Measurements from ENCODE around the gene RYR3. TPM values are rescaled to one million over a fixed set of nuclear protein-coding genes. Genes with fewer than 3 reads are reported as not detected.

The RYR3 gene
- total RNA-seq, 1 donor from 2014 or later, result not detected

GRCh38 chr15:33753012-33753411 is 442.2 kb downstream of the RYR3 start:
- intact Hi-C loops (cut with DNase I), result no loop called here
- DNase-seq (no peak), ATAC-seq (ENCODE audit: poor library complexity) (no peak)

DNA sequence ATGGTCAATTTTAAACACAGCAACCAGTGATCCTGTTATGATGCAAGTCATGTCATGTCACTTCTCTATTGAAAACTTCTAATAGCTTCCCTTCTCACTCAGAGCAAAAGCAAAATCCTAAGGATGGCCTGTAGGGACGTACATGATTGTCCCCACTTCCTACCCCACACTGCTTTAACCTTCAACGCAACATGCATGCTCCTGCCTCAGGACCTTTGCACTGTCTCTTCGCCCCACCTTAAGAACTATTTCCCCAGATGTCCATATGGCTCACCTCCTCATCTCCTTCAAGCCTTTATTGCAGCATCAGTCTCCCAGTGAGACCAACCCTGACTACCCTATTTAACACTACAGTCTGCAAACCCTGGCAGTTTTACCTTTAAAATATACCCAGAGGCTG is 443.5 kb downstream of the RYR3 start:
- intact Hi-C loops (cut with DNase I), result no loop called here
- ATAC-seq (ENCODE audit: poor library complexity) (no peak), DNase-seq (no peak)

- ATAC-seq (ENCODE audit: poor library complexity) (no peak), DNase-seq (no peak)
- intact Hi-C loops (cut with DNase I), result no loop called here
Measured at GRCh38 chr15:33756961-33757360, 446.2 kb downstream of the RYR3 start.

DNA sequence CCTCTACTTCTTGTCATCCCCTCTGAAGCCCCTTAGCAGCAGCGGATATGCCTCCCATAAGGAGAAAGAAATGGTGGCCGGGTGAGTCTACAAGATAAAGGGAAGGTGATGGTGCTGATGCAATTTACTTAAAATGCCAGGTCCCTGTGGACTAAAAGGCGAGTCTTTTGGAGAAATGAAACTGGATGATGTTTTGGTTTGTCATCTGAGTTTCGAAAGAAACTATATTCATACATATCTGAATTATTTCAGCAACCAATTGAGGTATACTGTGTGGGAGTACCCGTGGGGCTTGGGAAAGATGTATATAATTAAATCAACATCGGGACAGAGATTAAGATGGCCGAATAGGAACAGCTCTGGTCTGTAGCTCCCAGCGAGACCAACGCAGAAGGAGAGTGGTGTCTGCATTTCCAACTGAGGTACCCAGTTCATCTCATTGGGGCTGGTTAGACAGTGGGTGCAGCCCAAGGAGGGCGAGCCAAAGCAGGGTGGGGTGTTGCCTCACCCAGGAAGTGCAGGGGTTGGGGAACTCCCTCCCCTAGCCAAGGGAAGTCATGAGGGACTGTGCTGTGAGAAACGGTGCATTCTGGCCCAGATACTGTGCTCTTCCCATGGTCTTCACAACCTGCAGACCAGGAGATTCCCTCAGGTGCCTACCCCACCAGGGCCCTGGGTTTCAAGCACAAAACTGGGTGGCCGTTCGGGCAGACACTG is 446.9 kb downstream of the RYR3 start:
- no peak for ATAC-seq (ENCODE audit: poor library complexity)
- intact Hi-C loops (cut with DNase I), result no loop called here
- DNase-seq, result no peak

- DNase-seq, result no peak
- no peak for ATAC-seq (ENCODE audit: poor library complexity)
- intact Hi-C loops (cut with DNase I), result no loop called here
Measured at GRCh38 chr15:33766389-33766788, 455.6 kb downstream of the RYR3 start.

DNA sequence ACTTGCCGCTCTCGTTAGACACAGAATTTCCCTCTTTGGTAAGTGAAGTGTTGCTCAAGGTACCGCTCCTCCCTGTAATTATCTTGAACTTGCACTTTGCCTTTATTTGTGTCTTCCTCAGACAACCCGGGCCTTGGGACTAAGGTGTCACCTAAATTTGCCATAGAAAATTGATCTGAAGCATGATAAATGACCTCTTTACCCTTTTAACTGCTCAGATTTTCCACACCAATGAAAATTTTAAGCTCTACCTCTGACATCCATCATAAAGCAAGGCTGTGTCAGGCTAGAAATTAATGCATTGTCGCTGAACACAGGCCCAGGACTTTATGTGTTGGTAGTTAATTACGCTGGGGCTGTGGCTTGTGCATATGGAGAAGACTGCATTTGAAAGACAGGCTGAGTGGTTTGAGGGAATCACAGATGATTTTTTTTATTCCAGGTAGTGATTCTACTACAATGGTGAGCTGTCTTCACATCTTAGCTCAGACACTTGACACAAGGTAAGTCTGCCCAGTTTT is 458.0 kb downstream of the RYR3 start:
- intact Hi-C loops (cut with DNase I), result no loop called here

GRCh38 chr15:33773969-33774368 is 463.2 kb downstream of the RYR3 start:
- intact Hi-C loops (cut with DNase I), result no loop called here
- ATAC-seq (ENCODE audit: poor library complexity) (no peak), DNase-seq (no peak)

More for the DNA sequence above, 458.0 kb downstream of the RYR3 start:
- no peak for DNase-seq
- ATAC-seq (ENCODE audit: poor library complexity), result no peak

- DNase-seq, result no peak
- intact Hi-C loops (cut with DNase I), result no loop called here
- ATAC-seq (ENCODE audit: poor library complexity), result no peak
Measured at GRCh38 chr15:33778852-33779251, 468.1 kb downstream of the RYR3 start.

GRCh38 chr15:33780011-33780768 is 469.4 kb downstream of the RYR3 start:
- no peak for DNase-seq
- ATAC-seq (ENCODE audit: poor library complexity), result no peak
- intact Hi-C loops (cut with DNase I), result no loop called here

GRCh38 chr15:33782966-33783365 is 472.2 kb downstream of the RYR3 start:
- intact Hi-C loops (cut with DNase I), result no loop called here
- no peak for DNase-seq
- no peak for ATAC-seq (ENCODE audit: poor library complexity)

- ATAC-seq (ENCODE audit: poor library complexity) (no peak), DNase-seq (no peak)
- intact Hi-C loops (cut with DNase I), result no loop called here
Measured at GRCh38 chr15:33785366-33785765, 474.6 kb downstream of the RYR3 start.

GRCh38 chr15:33788906-33789540 is 478.3 kb downstream of the RYR3 start:
- DNase-seq, result no peak
- ATAC-seq (ENCODE audit: poor library complexity), result no peak
- intact Hi-C loops (cut with DNase I), result no loop called here

DNA sequence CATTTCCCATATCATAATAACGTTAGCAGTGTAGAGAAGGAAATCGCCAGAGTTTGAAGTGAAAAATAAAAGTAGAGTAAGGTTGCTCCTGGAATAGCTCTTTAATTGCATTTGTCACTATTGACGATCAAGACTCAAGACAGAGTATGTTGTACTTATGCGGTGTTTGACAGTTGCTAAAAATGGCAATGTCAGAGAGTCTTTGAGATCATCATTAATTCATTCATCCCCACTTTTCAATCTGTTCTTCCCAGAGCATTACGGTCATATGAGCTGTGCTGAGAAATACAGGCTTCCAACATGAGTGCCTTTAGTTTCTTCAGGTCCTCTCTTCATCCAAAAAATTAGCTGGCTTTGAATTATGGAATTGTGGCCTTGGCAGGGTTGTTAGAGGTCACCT is 483.7 kb downstream of the RYR3 start:
- intact Hi-C loops (cut with DNase I), result no loop called here
- no peak for DNase-seq
- ATAC-seq (ENCODE audit: poor library complexity), result no peak

DNA sequence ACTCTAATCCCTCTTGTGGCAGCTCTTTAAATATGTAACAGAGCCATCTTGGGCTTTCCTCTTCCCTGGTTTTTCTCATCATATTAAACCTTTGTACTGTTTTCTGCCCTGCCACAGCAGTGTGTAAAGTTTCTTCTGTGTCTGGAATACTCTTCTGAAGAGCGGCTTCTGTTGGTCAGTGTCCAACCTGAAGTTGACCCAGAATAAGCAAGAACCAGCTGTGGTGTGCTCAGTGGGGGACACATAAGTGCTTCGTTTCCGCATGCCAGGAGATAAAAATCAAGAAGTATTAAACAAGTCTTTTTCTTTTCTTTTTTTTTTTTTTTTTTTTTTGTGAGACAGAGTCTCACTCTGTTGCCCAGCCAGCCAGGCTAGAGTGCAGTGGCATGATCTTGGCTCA is 484.3 kb downstream of the RYR3 start:
- ATAC-seq (ENCODE audit: poor library complexity) (no peak), DNase-seq (no peak)
- intact Hi-C loops (cut with DNase I), result no loop called here

- DNase-seq (no peak), ATAC-seq (ENCODE audit: poor library complexity) (no peak)
- intact Hi-C loops (cut with DNase I), result no loop called here
Measured at GRCh38 chr15:33797651-33798050, 486.9 kb downstream of the RYR3 start.

- ATAC-seq (ENCODE audit: poor library complexity), result no peak
- intact Hi-C loops (cut with DNase I), result no loop called here
- no peak for DNase-seq
Measured at GRCh38 chr15:33801954-33802353, 491.2 kb downstream of the RYR3 start.

- DNase-seq (no peak), ATAC-seq (ENCODE audit: poor library complexity) (no peak)
- intact Hi-C loops (cut with DNase I), result no loop called here
Measured at GRCh38 chr15:33807665-33808064, 496.9 kb downstream of the RYR3 start.

GRCh38 chr15:33808720-33809457 is 498.1 kb downstream of the RYR3 start:
- ATAC-seq (ENCODE audit: poor library complexity) (no peak), DNase-seq (no peak)
- intact Hi-C loops (cut with DNase I), result no loop called here

- ATAC-seq (ENCODE audit: poor library complexity), result no peak
- no peak for DNase-seq
- intact Hi-C loops (cut with DNase I), result no loop called here
Measured at GRCh38 chr15:33810073-33810595, 499.4 kb downstream of the RYR3 start.
